Breast epithelium (tissue), 4 donors: Measurements from ENCODE around the gene SURF4. TPM values are rescaled to one million over a fixed set of nuclear protein-coding genes. Genes with fewer than 3 reads are reported as not detected.

ENCODE experiments used
- DNase-seq, 2 donors: peaks; one replicate each; pipeline ENCODE4 v3.0.0-alpha.2; 2019; ENCODE audit warnings: low spot score in 2 of 2
- H3K27ac ChIP-seq, 2 donors: fragments of 200-600 bp; sonication (generic) in 1 of 2; one replicate each; pipeline ENCODE4 v1.5.1; 2016 to 2019; ENCODE audit warnings: mild to moderate bottlenecking in 1 of 2
- H3K27me3 ChIP-seq, 2 donors: fragments of 200-600 bp; sonication (generic) in 1 of 2; one replicate each; pipeline versions ENCODE4 v1.5.1 to v1.6.0; 2017 to 2019; ENCODE audit warnings: control low read depth in 1 of 2, mild to moderate bottlenecking in 1 of 2
- H3K36me3 ChIP-seq: fragments of 200-600 bp; one replicate; pipeline ENCODE4 v1.5.1; 2019
- H3K4me1 ChIP-seq, 2 donors: fragments of 200-600 bp; sonication (generic); one replicate each; pipeline ENCODE4 v1.5.1; 2016 to 2019; ENCODE audit warnings: control low read depth in 1 of 2
- H3K4me3 ChIP-seq, 3 donors: fragments of 200-600 bp; sonication (generic); 1 replicate in 2 of 3; 2 replicates in 1 of 3; pipeline ENCODE4 v1.5.1; 2016 to 2019; ENCODE audit warnings: mild to moderate bottlenecking in 3 of 3, moderate library complexity in 2 of 3
- H3K9me3 ChIP-seq, 2 donors: fragments of 200-600 bp; sonication (generic) in 1 of 2; one replicate each; pipeline ENCODE4 v1.5.1; 2016 to 2019; ENCODE audit warnings: control low read depth in 1 of 2
- POLR2A ChIP-seq: fragments of 450-650 bp; IDR thresholded peaks from one replicate; pipeline ENCODE4 v1.6.1; 2016; ENCODE audit warnings: antibody characterized with exemption, mild to moderate bottlenecking, moderate library complexity
- POLR2AphosphoS5 ChIP-seq, 3 donors: sonication (generic); formaldehyde crosslinking; IDR thresholded peaks; one replicate each; pipeline ENCODE4 v1.6.1; 2017; ENCODE audit warnings: antibody characterized with exemption in 3 of 3
- intact Hi-C: fragments of 100-400 bp; cut with DNase I; formaldehyde crosslinking; loops from one replicate; pipeline ENCODE4 v1.15.1; 2023; ENCODE audit warnings: low total_unique reads
- total RNA-seq, 3 donors: library from RNA; depleted of rRNA; stranded (reverse); fragments of >200 nt; gene quantifications; one replicate each; pipeline ENCODE4 v1.1.0, GENCODE V29; 2016
- TF ChIP-seq, protein P1 (sequence below), 3 donors: fragments of 450-650 bp; IDR thresholded peaks; one replicate each; pipeline ENCODE4 v1.5.1; 2016 to 2017; ENCODE audit warnings: antibody characterized with exemption in 3 of 3, mild to moderate bottlenecking in 3 of 3, moderate library complexity in 3 of 3

The SURF4 gene
- total RNA-seq, 3 donors from 2014 or later = 109 to 164 (median 133) TPM

DNA sequence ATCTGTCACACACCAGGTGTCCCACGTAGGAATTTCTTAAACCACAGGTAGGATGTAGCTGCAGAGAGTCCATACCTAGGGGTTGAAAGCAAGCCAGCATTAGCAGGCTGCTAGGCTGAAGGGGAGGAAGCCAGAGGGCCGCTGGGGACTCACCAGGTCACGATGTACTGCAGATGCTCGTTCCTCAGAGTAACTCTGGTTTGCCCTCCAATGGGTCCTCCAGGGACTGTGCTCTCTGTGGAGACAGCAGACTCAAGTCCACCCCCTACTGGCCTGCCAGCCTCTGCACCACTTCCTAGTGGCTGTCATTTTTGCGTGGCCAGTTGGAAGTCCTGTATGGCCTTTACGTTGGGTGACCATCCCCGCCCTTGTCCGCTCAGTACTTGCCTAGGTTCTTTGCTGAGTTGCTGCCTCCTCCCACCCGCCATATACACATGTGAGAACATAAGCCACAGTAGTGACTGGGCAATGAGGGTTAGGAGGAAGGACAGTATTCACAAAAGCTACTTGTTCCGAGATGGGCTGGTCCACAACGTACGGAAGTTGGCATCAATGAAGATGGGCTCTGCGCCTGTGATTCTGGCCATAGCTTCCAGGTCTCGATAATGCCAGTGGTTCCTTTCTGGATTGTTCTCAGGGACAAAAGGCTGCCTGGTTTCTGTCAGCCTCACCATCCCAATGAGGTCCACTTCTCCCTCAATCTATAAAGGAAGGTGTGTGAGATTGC lies 23.8 kb downstream of the SURF4 start:
- H3K4me3 ChIP-seq = no peak overlapping the region
- peaks cover 6% of the 10 kb centered on the region for H3K36me3 ChIP-seq
- no peaks in the 10 kb centered on the region for H3K9me3 ChIP-seq
- H3K4me1 ChIP-seq = peaks cover 0 to 18% of the 10 kb centered on the region in 2 donors
- intact Hi-C loops = loop anchor here (10.0 kb wide), 1 partner anchor 1977 kb away; no protein-coding TSS in a partner anchor
- no peak overlapping the region for H3K27ac ChIP-seq
- no peak for DNase-seq
- TF ChIP-seq, protein P1, sequence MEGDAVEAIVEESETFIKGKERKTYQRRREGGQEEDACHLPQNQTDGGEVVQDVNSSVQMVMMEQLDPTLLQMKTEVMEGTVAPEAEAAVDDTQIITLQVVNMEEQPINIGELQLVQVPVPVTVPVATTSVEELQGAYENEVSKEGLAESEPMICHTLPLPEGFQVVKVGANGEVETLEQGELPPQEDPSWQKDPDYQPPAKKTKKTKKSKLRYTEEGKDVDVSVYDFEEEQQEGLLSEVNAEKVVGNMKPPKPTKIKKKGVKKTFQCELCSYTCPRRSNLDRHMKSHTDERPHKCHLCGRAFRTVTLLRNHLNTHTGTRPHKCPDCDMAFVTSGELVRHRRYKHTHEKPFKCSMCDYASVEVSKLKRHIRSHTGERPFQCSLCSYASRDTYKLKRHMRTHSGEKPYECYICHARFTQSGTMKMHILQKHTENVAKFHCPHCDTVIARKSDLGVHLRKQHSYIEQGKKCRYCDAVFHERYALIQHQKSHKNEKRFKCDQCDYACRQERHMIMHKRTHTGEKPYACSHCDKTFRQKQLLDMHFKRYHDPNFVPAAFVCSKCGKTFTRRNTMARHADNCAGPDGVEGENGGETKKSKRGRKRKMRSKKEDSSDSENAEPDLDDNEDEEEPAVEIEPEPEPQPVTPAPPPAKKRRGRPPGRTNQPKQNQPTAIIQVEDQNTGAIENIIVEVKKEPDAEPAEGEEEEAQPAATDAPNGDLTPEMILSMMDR (IDR thresholded peaks at IDR 0.05) = peak in 1 of 3 donors; percentile 23
- TF ChIP-seq POLR2A = no peak
- H3K27me3 ChIP-seq = no peaks in the 10 kb centered on the region

DNA sequence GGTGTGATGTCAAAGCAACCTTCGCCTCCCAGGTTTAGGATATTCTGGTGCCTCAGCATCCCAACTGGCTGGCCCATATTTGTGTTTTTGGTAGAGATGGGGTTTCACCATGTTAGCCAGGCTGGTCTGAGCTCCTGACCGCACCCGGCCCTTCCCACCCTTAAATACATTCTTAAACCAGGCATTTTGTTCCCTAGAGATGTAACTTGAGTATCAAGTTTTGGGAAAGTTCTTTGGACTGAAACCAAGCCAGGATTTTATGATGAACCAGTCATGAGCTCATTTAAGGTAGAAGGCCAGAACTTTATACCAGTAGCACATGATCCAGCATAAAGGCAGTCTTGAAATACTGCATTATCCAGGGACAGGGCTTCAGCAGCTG lies 24.3 kb downstream of the SURF4 start:
- TF ChIP-seq POLR2A = no peak
- TF ChIP-seq, protein P1 (IDR thresholded peaks at IDR 0.05) = no peak
- H3K27ac ChIP-seq = no peak overlapping the region
- H3K36me3 ChIP-seq = peaks cover 6% of the 10 kb centered on the region
- H3K4me1 ChIP-seq = peaks cover 0 to 19% of the 10 kb centered on the region in 2 donors
- DNase-seq = no peak
- H3K27me3 ChIP-seq = no peaks in the 10 kb centered on the region
- intact Hi-C loops = loop anchor here (10.0 kb wide), 1 partner anchor 1977 kb away; no protein-coding TSS in a partner anchor
- H3K4me3 ChIP-seq = no peak overlapping the region
- H3K9me3 ChIP-seq = no peaks in the 10 kb centered on the region

DNA sequence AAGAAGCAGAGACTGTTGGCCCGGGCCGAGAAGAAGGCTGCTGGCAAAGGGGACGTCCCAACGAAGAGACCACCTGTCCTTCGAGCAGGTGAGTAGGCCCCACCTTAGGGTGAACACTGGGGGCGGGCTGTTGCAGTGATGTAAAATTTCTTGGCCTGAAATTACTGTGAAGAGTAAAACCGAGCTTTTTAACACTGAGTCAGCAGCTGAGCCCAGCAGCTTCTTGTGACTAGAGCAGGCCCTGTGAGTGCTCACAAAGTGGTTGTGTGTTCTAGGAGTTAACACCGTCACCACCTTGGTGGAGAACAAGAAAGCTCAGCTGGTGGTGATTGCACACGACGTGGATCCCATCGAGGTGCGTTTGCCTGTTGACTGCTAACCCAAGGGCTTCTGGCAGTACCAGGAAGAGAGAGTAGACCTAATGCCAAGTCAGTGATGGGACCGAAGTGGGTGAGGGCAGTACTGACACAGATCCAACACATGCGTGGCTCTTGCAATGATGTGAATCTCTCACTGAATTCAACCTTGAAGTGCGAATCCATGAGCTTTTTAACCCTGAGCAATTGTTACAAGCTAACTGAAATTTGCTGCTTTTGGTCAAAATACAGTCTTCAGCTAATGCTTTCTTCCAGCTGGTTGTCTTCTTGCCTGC lies 25.8 kb downstream of the SURF4 start:
- Histone ChIP-seq H3K36me3 (peaks cover 6% of the 10 kb centered on the region), H3K27ac (peak overlapping the region in 1 of 2 donors; percentile 96), H3K4me3 (peak overlapping the region in 2 of 3 donors; percentile 99), H3K4me1 (peaks cover 0 to 20% of the 10 kb centered on the region in 2 donors), H3K9me3 (no peaks in the 10 kb centered on the region), H3K27me3 (no peaks in the 10 kb centered on the region)
- TF ChIP-seq, protein P1 (IDR thresholded peaks at IDR 0.05) = no peak
- TF ChIP-seq POLR2AphosphoS5 (IDR thresholded peaks at IDR 0.05) (no peak), POLR2A (no peak)
- intact Hi-C loops = loop anchor here (10.0 kb wide), 1 partner anchor 1975 kb away; no protein-coding TSS in a partner anchor
- DNase-seq = no peak

DNA sequence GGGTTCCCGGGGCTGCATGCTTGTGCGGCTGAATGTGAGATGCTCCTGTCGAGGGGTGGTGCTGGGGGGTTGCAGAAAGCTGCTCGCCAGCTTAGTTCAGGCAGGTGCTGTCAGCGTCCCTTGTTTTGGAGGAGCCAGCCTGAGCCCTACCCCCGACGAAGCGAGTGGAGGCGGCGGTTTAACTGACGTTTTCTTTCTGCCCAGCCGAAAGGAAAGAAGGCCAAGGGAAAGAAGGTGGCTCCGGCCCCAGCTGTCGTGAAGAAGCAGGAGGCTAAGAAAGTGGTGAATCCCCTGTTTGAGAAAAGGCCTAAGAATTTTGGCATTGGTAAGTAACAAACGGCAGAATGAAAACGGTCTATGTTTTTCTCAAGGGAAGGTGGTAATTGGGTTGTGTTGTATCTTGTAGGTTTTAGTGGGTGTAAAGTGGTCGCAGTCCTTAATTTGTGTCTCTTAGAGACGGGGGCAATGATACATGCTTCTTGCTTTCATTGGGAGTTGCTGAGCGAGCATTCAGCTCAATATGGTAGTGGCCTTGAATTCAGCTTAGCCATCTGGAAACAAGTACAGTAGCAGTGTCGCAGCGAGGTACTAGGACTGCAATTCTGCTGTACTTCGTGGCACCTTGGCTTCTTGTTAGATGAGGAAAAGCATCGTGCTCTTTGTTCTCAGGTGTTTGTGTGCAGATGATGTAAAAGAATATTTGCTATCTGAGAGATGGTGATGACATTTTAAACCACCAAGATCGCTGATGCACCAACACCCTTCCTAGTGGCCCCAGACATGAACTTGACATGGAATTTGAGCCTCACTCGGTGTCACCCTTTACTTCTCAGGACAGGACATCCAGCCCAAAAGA lies 26.9 kb downstream of the SURF4 start:
- peak overlapping the region; percentile 96 to 98 for H3K27ac ChIP-seq
- TF ChIP-seq POLR2A (no peak), POLR2AphosphoS5 (IDR thresholded peaks at IDR 0.05) (no peak)
- TF ChIP-seq, protein P1 (IDR thresholded peaks at IDR 0.05) = no peak
- peaks cover 6% of the 10 kb centered on the region for H3K36me3 ChIP-seq
- no peaks in the 10 kb centered on the region for H3K9me3 ChIP-seq
- H3K27me3 ChIP-seq = no peaks in the 10 kb centered on the region
- H3K4me1 ChIP-seq = peaks cover 0 to 18% of the 10 kb centered on the region in 2 donors
- intact Hi-C loops = no loop called here
- peak overlapping the region; percentile 95 to 99 (median 99) for H3K4me3 ChIP-seq
- DNase-seq = peak in 1 of 2 donors; percentile 49
